HG02610 (cell line): ENCODE measurements around the gene CGNL1.
A peak's percentile ranks its signal among the peaks of the same experiment; 100 is the strongest.

Experiments used
- ATAC-seq: cut with Tn5 transposase; IDR thresholded peaks from one replicate; pipeline ENCODE4 v1.9.1; 2021; ENCODE audit warnings: mild to moderate bottlenecking, moderate library complexity; ENCODE audit not compliant: unreplicated experiment

Gene CGNL1

DNA sequence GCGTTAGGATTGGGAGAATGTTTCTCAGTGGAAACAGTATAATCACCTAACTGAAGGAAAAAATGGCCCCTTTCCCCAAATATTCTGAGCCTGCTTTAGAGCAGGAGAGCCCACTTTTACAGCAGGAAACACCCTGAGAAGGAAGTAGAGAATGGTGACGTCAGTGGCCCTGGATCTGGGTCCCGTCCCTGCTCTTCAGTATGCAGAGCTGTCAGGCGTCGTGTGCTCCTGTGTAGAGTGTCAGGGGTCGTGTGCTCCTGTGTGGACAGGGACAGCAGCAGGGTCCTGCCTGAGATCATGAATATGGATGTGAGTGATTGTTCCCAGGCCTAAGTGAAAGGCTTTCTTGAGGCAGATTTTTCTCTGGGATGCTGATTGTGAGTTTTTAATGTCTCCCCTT lies 45.2 kb downstream of the CGNL1 start:
- no peak for ATAC-seq

- ATAC-seq: peak; percentile 41
These were observed 45.9 kb downstream of the CGNL1 start for GRCh38 chr15:57422113-57422754.

- ATAC-seq: no peak
These were observed 47.4 kb downstream of the CGNL1 start for GRCh38 chr15:57423599-57424140.

DNA sequence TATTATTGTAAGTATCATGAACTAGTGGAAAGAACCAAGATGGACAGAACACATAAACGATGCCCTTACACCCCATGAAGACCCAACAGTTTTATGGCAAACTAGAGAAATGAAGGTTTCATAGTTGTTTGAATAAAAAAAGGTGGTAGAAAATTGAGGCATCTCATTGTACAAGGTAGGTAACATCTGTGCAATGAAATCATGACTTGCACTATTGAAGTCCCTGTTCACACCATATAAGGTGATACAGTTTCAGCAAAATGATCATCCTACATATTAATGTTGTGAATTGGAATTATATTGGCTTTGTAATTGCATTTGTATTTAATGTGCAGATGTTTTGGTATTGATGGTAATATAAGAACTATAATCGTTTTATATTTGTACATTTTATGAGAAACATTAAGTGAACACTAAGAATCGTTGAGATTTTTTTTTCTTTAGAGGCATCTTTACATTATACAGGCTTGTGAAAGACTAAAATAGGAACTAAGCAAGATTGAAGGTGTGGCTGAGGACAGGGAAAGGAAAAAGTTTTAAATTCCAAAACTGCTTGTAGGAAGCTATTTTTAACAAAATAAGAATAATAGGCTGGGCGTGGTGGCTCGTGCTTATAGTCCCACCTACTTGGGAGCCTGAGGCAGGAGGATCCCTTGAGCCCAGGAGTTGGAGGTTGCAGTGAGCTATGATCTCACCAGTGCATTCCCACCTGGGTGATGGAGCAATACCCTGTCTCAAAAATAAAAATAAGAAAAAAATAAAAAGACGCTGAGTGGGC lies 48.5 kb downstream of the CGNL1 start:
- ATAC-seq: no peak

GRCh38 chr15:57425842-57426241 lies 49.5 kb downstream of the CGNL1 start:
- no peak for ATAC-seq

DNA sequence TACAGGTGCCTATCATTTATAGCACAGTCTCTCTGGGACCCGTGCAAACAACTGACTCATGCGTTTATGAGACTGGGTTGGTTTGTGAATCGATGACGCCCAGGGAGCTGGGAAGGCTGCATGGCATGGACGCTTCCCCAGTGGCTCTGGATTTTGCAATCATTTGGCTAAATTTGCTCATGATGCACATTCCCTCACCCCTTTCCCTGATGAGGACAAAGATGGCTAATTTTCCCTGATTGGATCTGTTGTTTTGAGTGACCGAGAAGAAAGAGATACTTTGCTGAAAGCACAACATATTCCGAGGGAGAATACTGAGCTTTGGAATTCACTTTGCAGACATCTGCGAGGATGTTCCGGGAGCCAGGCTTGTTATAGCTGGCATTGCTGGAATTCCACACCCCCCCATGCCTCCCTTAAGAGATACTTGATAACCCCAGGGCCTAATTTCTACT lies 51.1 kb downstream of the CGNL1 start:
- no peak for ATAC-seq

GRCh38 chr15:57432141-57432741 lies 55.9 kb downstream of the CGNL1 start:
- ATAC-seq: no peak

DNA sequence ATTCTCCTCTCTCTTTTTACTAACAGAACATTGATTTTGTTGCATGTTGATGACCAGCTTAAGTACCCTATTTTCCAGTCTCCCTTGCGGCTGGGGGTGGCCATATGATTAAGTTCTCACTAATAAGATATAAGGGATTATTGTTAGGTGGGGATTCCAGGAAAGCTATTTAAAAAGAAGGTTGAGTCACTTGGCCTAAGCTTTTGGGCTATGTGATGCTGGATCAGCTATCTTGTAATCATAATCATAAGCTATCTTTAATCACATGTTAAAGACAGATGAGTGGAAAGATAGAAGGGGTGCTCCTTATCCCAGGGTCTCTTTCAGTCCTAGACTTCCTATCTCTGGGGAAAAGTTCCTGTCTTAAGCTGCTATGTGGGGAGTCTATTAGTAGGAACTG lies 59.9 kb downstream of the CGNL1 start:
- ATAC-seq: no peak

GRCh38 chr15:57436961-57437360 lies 60.7 kb downstream of the CGNL1 start:
- no peak for ATAC-seq

- ATAC-seq: no peak
These were observed 61.3 kb downstream of the CGNL1 start for GRCh38 chr15:57437564-57437963.

DNA sequence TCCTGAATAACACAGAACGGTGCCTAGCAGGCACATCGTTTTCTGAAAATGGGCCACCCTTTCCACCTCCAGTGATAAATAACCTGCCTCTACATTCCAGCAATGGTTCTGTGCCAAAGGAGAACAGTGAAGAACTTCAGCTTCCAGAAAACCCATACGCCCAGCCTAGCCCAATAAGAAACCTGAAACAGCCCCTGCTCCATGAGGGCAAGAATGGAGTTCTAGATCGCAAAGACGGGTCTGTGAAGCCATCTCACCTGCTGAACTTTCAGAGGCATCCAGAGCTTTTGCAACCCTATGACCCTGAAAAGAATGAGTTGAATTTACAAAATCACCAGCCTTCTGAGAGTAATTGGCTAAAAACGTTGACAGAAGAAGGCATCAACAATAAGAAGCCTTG lies 61.9 kb downstream of the CGNL1 start:
- ATAC-seq: no peak

GRCh38 chr15:57439128-57440027 lies 63.1 kb downstream of the CGNL1 start:
- no peak for ATAC-seq

DNA sequence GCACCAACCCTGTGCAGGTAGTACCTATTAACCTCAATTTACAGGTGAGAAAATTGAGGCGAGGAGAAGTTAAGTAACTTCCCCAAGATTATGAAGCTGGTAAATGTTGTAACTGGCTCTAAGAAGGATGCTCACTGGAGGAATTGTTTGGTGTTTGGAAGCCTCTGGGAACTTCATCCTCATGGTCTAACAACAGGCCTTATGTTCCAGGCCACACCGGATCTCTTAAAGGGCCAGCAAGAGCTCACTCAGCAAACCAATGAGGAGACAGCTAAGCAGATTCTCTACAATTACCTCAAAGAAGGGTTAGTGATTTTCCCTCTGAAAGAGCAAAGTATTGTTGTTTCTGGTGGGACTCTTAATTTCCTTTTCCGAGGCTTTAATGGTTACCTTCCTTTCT lies 63.9 kb downstream of the CGNL1 start:
- no peak for ATAC-seq

DNA sequence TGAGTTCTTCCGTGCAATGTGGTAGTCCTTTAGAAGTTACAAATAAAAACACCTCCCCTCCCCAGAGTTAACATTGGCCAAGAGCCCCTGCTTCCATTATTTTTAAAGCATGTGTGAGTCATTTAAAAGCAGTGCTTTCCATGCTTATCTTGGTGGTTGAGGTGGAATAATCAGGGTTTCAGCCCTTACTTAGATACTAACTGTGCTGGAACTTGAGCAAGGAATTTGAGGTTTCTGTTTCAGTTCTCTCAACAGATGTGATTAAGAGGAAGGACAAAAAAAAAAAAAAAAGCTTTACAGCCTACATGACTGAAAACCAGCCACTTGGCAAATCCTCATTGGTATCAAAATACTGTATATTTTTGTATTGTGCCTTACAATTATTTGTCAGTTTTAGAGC lies 64.5 kb downstream of the CGNL1 start:
- ATAC-seq: no peak

DNA sequence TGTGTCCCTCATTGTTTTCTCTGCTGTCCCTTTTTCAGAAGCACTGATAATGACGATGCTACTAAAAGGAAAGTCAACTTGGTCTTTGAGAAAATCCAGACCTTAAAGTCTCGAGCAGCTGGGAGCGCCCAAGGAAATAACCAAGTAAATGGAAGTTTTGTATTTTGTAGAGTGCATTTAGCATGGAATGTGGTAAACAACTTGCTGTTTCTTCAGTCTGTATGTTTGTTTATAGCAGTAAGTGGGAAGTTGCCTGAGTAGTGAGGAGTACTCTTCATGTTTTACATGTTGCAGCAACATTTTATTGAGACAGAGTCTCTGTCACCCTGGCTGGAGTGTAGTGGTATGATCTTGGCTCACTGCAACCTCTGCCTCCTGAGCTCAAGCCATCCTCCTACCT lies 66.0 kb downstream of the CGNL1 start:
- ATAC-seq: no peak

DNA sequence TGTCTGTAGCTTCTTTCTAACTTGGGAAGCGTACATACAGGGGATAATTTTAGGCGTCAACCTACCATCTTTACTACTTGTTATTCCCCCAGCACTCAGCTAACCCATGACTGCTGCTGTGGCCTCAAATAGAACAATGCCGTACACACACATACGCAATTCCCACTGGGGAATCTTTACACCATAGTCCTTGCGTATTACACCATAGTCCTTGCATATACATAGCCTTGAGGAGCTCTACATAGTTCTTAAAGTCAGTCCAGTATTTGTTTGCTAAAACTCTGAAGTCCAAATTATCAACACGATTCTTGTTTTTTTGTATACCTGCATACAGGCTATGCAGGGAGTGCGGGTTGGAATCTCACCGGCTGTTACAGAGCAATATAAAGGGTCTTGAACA lies 67.2 kb downstream of the CGNL1 start:
- ATAC-seq: no peak

GRCh38 chr15:57444877-57445513 lies 68.7 kb downstream of the CGNL1 start:
- no peak for ATAC-seq

GRCh38 chr15:57445872-57446271 lies 69.6 kb downstream of the CGNL1 start:
- ATAC-seq: no peak

DNA sequence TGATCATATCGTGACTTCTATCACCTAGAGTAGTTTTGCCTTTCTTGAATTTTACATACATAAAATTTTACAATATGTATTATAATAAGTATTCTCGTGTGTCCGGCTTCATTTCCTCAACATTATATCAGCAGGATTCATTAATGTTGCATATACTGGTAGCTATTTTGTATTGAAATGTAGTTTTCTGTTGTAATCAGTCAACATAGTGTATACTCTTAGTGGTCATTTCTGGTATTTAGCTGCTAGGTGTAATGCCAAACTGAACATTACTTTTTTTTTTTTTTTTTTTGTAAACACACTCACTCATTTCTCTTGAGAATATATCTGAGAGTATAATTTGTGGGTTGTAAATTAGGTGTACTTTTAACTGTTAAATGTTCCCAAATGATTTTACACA lies 70.1 kb downstream of the CGNL1 start:
- ATAC-seq: no peak

DNA sequence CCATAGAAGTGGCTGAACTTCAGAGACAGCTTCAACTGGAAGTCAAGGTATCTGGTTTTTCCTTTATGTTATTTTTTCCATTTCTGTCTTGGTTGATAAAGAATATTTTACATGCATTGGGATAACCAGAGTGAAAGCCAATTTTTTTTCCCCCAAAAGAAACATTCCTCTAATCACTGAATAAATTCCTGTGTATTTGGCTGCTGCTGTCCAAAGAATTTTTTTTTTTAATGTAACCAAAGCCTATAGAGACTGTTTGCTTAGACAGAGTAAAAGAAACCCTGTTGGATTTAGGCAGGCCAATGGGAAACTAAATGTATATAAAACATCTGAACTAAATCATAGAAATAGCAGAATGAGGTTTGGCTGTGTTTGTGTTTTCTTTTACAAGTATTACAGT lies 75.2 kb downstream of the CGNL1 start:
- ATAC-seq: no peak
